ENCODE measurements around the gene PDE1A. TPM values are rescaled to one million over a fixed set of nuclear protein-coding genes. Genes with fewer than 3 reads are reported as not detected.

PDE1A gene
- total RNA-seq, 2 experiments from 2014 or later = not detected

GRCh38 chr2:182349268-182349667, 77.6 kb downstream of the PDE1A start:
- H3K4me1 Mint-ChIP-seq = no peaks in the 10 kb centered on the region

GRCh38 chr2:182345384-182345783, 81.5 kb downstream of the PDE1A start:
- no peak overlapping the region for H3K27ac Mint-ChIP-seq
- intact Hi-C loops (cut with DNase I, micrococcal nuclease) = no loop called here
- H3K27me3 Mint-ChIP-seq = no peaks in the 10 kb centered on the region
- DNase-seq (no peak), ATAC-seq (no peak)
- POLR2A ChIA-PET = no interaction called here
- H3K4me1 Mint-ChIP-seq = no peaks in the 10 kb centered on the region
- H3K36me3 Mint-ChIP-seq (ENCODE audit: low read depth) = no peaks in the 10 kb centered on the region
- no peak overlapping the region for H3K4me3 Mint-ChIP-seq
- H3K9me3 Mint-ChIP-seq (ENCODE audit: low read depth) = no peaks in the 10 kb centered on the region
- CTCF ChIA-PET = no interaction called here

More at GRCh38 chr2:182349268-182349667, 77.6 kb downstream of the PDE1A start:
- POLR2A ChIA-PET = no interaction called here
- intact Hi-C loops (cut with DNase I, micrococcal nuclease) = no loop called here
- no peak overlapping the region for H3K4me3 Mint-ChIP-seq
- no peaks in the 10 kb centered on the region for H3K36me3 Mint-ChIP-seq (ENCODE audit: low read depth)
- H3K27me3 Mint-ChIP-seq = no peaks in the 10 kb centered on the region
- H3K9me3 Mint-ChIP-seq (ENCODE audit: low read depth) = no peaks in the 10 kb centered on the region
- CTCF ChIA-PET = no interaction called here
- ATAC-seq = no peak
- H3K27ac Mint-ChIP-seq = no peak overlapping the region
- DNase-seq = no peak

- intact Hi-C loops (cut with DNase I, micrococcal nuclease) = no loop called here
- Mint-ChIP-seq H3K36me3 (ENCODE audit: low read depth) (no peaks in the 10 kb centered on the region), H3K27me3 (no peaks in the 10 kb centered on the region), H3K4me3 (no peak overlapping the region), H3K9me3 (ENCODE audit: low read depth) (peaks cover 6% of the 10 kb centered on the region), H3K4me1 (no peaks in the 10 kb centered on the region), H3K27ac (no peak overlapping the region)
- no peak for ATAC-seq
- CTCF ChIA-PET = interaction anchor here (0.8 kb wide), 1 partner anchor 23 kb away, joined by 4 read pairs; no protein-coding TSS in a partner anchor
- POLR2A ChIA-PET = no interaction called here
- DNase-seq = no peak
These were observed 96.2 kb downstream of the PDE1A start for GRCh38 chr2:182330451-182331305.

GRCh38 chr2:182324665-182325064, 102.2 kb downstream of the PDE1A start:
- H3K4me1 Mint-ChIP-seq = no peaks in the 10 kb centered on the region
- no peaks in the 10 kb centered on the region for H3K27me3 Mint-ChIP-seq
- ChIA-PET POLR2A (no interaction called here), CTCF (interaction anchor here (1.4 kb wide), 1 partner anchor 9 kb away, joined by 3 read pairs; no protein-coding TSS in a partner anchor)
- ATAC-seq = no peak
- no peaks in the 10 kb centered on the region for H3K36me3 Mint-ChIP-seq (ENCODE audit: low read depth)
- no peaks in the 10 kb centered on the region for H3K9me3 Mint-ChIP-seq (ENCODE audit: low read depth)
- intact Hi-C loops (cut with DNase I, micrococcal nuclease) = no loop called here
- DNase-seq = no peak
- no peak overlapping the region for H3K4me3 Mint-ChIP-seq
- no peak overlapping the region for H3K27ac Mint-ChIP-seq

GRCh38 chr2:182321096-182321495, 105.7 kb downstream of the PDE1A start:
- DNase-seq (no peak), ATAC-seq (no peak)
- H3K36me3 Mint-ChIP-seq (ENCODE audit: low read depth) = no peaks in the 10 kb centered on the region
- H3K4me1 Mint-ChIP-seq = no peaks in the 10 kb centered on the region
- H3K4me3 Mint-ChIP-seq = no peak overlapping the region
- CTCF ChIA-PET = interaction anchor here (1.3 kb wide), 1 partner anchor 26 kb away, joined by 3 read pairs; no protein-coding TSS in a partner anchor
- intact Hi-C loops (cut with DNase I, micrococcal nuclease) = no loop called here
- H3K27ac Mint-ChIP-seq = no peak overlapping the region
- POLR2A ChIA-PET = no interaction called here
- H3K9me3 Mint-ChIP-seq (ENCODE audit: low read depth) = no peaks in the 10 kb centered on the region
- no peaks in the 10 kb centered on the region for H3K27me3 Mint-ChIP-seq

GRCh38 chr2:182319556-182320505, 107.0 kb downstream of the PDE1A start:
- ATAC-seq (no peak), DNase-seq (no peak)
- CTCF ChIA-PET = interaction anchor here (1.3 kb wide), 1 partner anchor 28 kb away, joined by 3 read pairs; no protein-coding TSS in a partner anchor
- H3K9me3 Mint-ChIP-seq (ENCODE audit: low read depth) = no peaks in the 10 kb centered on the region
- intact Hi-C loops (cut with DNase I, micrococcal nuclease) = no loop called here
- POLR2A ChIA-PET = no interaction called here
- no peak overlapping the region for H3K4me3 Mint-ChIP-seq
- H3K27ac Mint-ChIP-seq = no peak overlapping the region
- no peaks in the 10 kb centered on the region for H3K36me3 Mint-ChIP-seq (ENCODE audit: low read depth)
- no peaks in the 10 kb centered on the region for H3K4me1 Mint-ChIP-seq
- no peaks in the 10 kb centered on the region for H3K27me3 Mint-ChIP-seq

- H3K4me1 Mint-ChIP-seq = no peaks in the 10 kb centered on the region
- no peak overlapping the region for H3K4me3 Mint-ChIP-seq
- POLR2A ChIA-PET = no interaction called here
- intact Hi-C loops (cut with DNase I, micrococcal nuclease) = no loop called here
- H3K27ac Mint-ChIP-seq = no peak overlapping the region
- DNase-seq = no peak
- no peak for ATAC-seq
- H3K36me3 Mint-ChIP-seq (ENCODE audit: low read depth) = no peaks in the 10 kb centered on the region
- H3K9me3 Mint-ChIP-seq (ENCODE audit: low read depth) = no peaks in the 10 kb centered on the region
- H3K27me3 Mint-ChIP-seq = no peaks in the 10 kb centered on the region
- CTCF ChIA-PET = no interaction called here
These were observed 108.2 kb downstream of the PDE1A start for GRCh38 chr2:182318466-182319220.

- no peaks in the 10 kb centered on the region for H3K4me1 Mint-ChIP-seq
- ChIA-PET CTCF (interaction anchor here (0.6 kb wide), 1 partner anchor 117 kb away, joined by 3 read pairs; no protein-coding TSS in a partner anchor), POLR2A (no interaction called here)
- no peak overlapping the region for H3K27ac Mint-ChIP-seq
- no peaks in the 10 kb centered on the region for H3K9me3 Mint-ChIP-seq (ENCODE audit: low read depth)
- intact Hi-C loops (cut with DNase I, micrococcal nuclease) = no loop called here
- no peak for ATAC-seq
- no peaks in the 10 kb centered on the region for H3K36me3 Mint-ChIP-seq (ENCODE audit: low read depth)
- H3K4me3 Mint-ChIP-seq = no peak overlapping the region
- H3K27me3 Mint-ChIP-seq = no peaks in the 10 kb centered on the region
- no peak for DNase-seq
These were observed 109.9 kb downstream of the PDE1A start for GRCh38 chr2:182316950-182317349.

GRCh38 chr2:182302972-182303371, 123.9 kb downstream of the PDE1A start:
- POLR2A ChIA-PET = no interaction called here
- intact Hi-C loops (cut with DNase I, micrococcal nuclease) = no loop called here
- Mint-ChIP-seq H3K36me3 (ENCODE audit: low read depth) (no peaks in the 10 kb centered on the region), H3K9me3 (ENCODE audit: low read depth) (no peaks in the 10 kb centered on the region), H3K4me3 (no peak overlapping the region), H3K27ac (no peak overlapping the region), H3K27me3 (peaks cover 2% of the 10 kb centered on the region), H3K4me1 (no peaks in the 10 kb centered on the region)
- ATAC-seq (no peak), DNase-seq (no peak)
- CTCF ChIA-PET = interaction anchor here (0.7 kb wide), 1 partner anchor 214 kb away, joined by 3 read pairs; no protein-coding TSS in a partner anchor

- ATAC-seq = no peak
- no peaks in the 10 kb centered on the region for H3K9me3 Mint-ChIP-seq (ENCODE audit: low read depth)
- H3K4me3 Mint-ChIP-seq = no peak overlapping the region
- ChIA-PET CTCF (no interaction called here), POLR2A (no interaction called here)
- H3K36me3 Mint-ChIP-seq (ENCODE audit: low read depth) = no peaks in the 10 kb centered on the region
- DNase-seq = no peak
- H3K27me3 Mint-ChIP-seq = peaks cover 4% of the 10 kb centered on the region
- H3K27ac Mint-ChIP-seq = no peak overlapping the region
- intact Hi-C loops (cut with DNase I, micrococcal nuclease) = no loop called here
- no peaks in the 10 kb centered on the region for H3K4me1 Mint-ChIP-seq
These were observed 124.7 kb downstream of the PDE1A start for GRCh38 chr2:182302174-182302573.

- POLR2A ChIA-PET = no interaction called here
- no peak overlapping the region for H3K27ac Mint-ChIP-seq
- H3K9me3 Mint-ChIP-seq (ENCODE audit: low read depth) = no peaks in the 10 kb centered on the region
- CTCF ChIA-PET = no interaction called here
- DNase-seq (no peak), ATAC-seq (no peak)
- no peak overlapping the region for H3K4me3 Mint-ChIP-seq
- no peaks in the 10 kb centered on the region for H3K36me3 Mint-ChIP-seq (ENCODE audit: low read depth)
- intact Hi-C loops (cut with DNase I, micrococcal nuclease) = no loop called here
- H3K4me1 Mint-ChIP-seq = no peaks in the 10 kb centered on the region
- peaks cover 2% of the 10 kb centered on the region for H3K27me3 Mint-ChIP-seq
These were observed 125.7 kb downstream of the PDE1A start for GRCh38 chr2:182301093-182301492.
